NCI-H524 treated with DMSO at 0.1 percent for 48 hours (cell line): ENCODE results near the gene PLEKHG4.

ENCODE experiments used
- DNase-seq: peaks from one replicate; lab custom pipeline; 2025; lab: John Stamatoyannopoulos, UW

The PLEKHG4 gene

GRCh38 chr16:67244387-67245185 is 34.7 kb upstream of the PLEKHG4 start:
- DNase-seq = no peak

GRCh38 chr16:67245186-67245585 is 34.1 kb upstream of the PLEKHG4 start:
- DNase-seq = no peak

DNA sequence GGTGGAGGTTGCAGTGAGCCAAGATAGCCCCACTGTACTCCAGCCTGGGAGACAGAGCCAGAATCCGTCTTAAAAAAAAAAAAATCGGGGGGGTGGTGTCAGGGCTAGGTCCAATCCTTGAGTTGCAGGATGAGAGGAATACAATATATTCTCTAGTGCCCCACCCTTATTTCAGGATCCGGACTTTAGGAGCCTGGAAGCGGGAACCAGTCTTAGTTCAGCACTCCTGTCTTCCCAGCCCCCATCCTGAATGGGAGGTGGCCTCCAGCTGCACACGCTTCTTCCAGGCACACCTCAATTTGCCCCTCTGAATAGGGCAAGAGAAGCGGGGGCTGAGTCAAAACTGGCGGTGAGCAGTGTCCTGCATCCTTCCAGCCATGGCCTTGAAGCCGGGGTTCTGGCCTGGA is 33.7 kb upstream of the PLEKHG4 start:
- DNase-seq = no peak

GRCh38 chr16:67246081-67246755 is 33.1 kb upstream of the PLEKHG4 start:
- peak; percentile 54 for DNase-seq

DNA sequence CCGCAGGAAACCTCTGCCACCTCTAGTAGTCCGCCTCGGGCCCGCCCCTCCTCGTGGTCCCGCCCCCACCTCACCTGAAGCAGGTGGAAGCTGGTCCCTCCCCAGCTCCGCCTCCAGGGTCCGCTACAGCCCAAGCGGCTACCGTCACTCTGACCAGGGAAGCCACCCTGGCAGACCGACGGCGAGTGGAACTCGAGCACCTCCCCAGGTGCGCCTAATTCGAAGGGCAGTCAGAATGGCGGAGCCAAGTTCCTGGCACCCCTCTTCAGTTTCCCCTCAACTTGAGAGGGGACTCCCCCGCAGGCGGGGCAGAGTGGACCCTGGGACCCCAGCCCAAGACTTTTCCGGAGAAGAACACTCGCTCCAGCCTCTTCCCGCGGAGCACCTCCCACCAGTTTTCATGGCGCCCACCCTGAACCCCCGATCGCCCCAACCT is 32.6 kb upstream of the PLEKHG4 start:
- no peak for DNase-seq

DNA sequence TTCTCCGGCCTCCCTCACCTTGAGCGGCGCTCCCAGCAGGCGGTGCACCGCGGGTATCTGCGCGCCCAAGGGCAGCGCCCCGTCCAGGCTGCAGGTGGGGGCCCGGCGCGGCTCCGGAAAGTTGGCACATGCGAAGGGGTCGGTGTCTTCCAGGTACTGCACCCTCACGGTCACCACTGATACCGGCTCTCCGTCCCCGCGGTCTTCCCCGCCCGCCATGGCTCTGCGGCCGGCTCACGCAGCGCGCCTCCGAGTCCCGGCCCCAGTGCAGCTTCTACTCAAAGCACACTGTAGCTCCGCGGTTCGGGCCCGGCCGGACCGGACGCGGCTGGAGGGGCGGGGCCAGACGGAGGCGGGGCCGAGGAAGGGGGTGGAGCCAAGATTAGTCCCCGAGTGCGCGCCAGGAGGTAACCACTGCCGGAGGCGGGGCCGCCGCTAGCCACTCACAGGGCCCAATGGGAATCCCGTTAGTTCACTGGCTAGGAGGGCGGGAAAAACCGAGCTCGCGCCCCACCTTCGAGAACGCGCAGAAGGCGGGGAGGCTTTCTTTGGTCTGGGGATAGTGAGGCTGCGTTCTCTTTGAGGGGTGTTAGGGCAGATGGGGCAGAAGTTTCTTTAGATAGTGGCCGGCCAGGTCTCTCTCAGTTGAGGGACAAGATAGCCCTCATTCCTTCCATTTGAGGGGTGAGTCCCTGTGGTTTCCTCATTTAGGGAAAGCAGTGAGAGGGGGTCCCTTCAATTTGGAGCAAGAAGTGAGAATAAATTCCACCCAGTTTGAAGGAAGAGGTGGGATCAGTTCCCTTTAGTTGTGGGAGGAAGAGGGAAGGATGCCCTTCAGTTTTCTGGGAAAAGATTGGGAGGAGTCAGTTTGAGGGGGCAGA is 31.9 kb upstream of the PLEKHG4 start, which contains the start of gene FHOD1:
Gene FHOD1, minus strand, starts transcription at position 290 of the 881 bp plus-strand sequence. Its CDS starts 71 bp downstream, at position 219.
- peak; percentile 84 for DNase-seq

GRCh38 chr16:67248073-67248400 is 31.3 kb upstream of the PLEKHG4 start:
- DNase-seq = no peak

DNA sequence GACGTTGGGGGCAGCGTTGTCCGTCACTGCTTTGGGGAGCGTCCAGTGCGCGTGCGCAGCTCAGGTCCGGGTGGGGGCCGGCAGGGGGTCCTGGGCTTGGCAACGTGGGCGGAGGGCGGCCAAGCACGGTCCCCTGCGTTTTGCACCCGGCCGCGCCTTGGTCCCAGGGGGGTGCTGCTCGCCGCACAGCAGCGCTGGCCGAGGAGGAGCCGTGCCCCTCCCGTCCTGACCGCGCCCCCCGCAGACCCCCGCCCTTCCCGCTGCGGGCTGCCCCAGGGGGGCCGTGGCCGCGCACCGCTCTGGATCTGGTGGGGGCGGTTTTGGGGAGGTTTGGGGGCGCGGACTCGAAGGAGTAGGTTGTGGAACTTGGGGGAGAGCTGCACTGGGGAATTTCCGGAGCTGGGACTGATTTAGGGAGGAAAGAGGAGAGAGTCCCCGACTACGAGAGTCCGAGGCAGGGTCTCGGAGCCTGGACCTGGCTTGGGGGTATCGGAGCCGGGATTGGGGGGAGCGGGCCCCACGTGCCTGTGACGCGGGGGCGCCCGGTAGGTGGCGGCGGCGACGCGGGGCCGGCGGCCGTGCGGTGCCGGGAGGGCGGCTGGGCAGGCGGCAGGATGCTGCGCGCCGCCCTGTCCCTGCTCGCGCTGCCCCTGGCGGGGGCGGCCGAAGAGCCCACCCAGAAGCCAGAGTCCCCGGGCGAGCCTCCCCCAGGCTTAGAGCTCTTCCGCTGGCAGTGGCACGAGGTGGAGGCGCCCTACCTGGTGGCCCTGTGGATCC is 30.7 kb upstream of the PLEKHG4 start, which contains the start of gene SLC9A5:
Gene SLC9A5, plus strand, starts transcription at position 579 of the 777 bp plus-strand sequence. Its CDS starts 36 bp downstream, at position 615.
- DNase-seq = no peak

- DNase-seq = no peak
Measured at GRCh38 chr16:67249178-67250044, 29.9 kb upstream of the PLEKHG4 start.

DNA sequence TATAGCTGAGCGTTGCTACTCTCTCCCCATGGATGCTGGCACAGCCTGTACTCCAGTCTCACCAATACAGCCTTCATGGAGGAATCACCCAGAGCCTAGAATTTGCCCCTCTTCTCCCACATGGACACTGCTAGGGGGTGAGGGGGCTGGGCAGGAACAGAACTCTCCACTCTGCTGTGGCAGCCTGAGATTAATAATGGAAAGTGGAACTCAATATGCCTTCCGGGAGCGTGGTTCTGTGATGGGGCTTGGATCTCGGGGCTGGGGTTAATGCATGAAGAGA is 29.3 kb upstream of the PLEKHG4 start:
- no peak for DNase-seq

DNA sequence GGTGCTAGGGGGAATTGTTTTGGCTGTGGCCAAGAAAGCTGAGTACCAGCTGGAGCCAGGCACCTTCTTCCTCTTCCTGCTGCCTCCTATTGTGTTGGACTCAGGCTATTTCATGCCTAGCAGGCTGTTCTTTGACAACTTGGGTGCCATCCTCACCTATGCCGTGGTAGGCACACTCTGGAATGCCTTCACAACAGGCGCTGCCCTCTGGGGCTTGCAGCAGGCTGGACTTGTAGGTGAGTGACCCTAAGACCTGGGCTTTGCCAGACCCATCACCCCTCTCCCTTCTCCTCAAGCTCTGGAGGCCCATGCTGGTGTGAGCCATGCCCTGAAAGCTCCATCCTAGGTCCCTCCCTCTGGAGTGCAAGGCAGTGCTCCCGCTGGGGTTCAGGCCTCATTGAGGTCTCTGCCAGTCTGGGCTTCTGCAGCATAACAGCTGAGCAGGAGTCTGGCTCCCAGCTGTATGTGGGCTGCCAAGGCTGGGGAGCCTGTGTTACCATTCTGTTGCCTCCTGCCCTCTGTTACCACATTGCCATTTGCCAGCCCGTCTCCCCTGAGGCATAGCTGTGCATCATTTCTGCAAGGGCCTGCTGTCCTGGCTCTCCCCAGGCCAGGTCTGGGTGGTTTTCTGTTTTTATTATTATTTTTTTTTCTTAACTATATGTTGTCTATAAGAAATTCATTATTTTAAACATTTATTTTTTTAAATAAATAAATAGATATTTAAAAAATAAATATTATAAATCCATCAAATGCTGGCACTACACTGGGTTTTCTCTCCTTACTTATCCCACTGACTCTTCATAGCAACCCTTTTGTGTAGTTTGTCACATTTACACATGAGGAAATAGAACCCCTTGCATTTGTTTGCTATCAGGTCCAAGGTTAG is 26.5 kb upstream of the PLEKHG4 start:
- DNase-seq = no peak

DNA sequence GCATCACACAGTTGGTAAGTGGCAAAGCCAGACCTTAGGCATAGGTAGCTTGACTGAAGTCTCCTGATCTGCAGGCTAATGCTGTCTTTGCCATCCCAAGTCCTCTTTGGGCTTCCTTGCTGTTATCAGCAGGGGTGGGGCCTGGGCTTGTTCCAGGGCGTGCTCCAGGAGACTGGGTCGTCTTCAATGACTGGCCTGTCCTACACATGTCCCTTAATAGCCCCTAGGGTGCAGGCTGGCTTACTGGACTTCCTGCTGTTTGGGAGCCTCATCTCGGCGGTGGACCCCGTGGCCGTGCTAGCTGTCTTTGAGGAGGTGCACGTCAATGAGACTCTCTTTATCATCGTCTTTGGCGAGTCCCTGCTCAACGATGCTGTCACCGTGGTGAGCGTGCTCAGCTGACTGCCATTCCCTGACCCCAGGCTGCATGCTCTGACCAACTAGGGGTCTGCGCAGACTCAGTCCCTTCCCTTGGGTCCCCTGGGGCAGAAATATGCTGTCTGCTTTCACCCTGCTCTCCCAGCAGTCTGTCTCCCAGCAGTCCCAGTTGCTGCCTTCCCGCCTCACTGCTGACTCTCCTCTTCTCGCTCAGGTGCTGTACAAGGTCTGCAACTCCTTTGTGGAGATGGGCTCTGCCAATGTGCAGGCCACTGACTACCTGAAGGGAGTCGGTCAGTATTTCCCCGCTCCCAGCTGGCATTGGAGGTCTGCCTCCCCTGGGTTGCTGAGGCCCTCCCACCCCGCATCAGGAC is 24.4 kb upstream of the PLEKHG4 start:
- no peak for DNase-seq

DNA sequence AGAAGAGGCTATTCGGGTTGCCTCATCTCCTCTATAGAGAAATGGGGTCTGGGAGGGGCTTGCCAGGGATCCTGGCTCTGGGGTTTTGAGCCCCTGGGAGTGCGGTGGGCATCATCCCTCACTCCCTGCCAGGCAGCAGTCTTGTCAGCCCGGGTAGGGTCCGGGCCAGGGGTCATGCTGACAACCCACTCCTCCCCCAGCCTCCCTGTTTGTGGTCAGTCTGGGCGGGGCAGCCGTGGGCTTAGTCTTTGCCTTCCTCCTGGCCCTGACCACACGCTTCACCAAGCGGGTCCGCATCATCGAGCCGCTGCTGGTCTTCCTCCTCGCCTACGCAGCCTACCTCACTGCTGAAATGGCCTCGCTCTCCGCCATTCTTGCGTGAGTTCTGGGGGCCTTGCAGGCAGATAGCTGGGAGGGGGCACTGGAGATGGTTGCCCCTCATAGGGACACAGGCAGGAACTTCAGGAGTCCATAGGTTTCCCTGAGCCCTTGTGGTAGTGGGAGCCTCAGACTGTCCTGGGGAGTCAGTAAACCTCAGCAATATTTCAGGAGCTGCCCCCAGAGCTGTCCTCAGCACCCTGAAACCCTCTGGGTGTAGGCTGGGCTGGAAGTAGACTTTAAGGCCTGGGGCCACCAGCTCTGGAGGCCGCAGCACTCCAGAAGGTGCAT is 23.6 kb upstream of the PLEKHG4 start:
- no peak for DNase-seq

DNA sequence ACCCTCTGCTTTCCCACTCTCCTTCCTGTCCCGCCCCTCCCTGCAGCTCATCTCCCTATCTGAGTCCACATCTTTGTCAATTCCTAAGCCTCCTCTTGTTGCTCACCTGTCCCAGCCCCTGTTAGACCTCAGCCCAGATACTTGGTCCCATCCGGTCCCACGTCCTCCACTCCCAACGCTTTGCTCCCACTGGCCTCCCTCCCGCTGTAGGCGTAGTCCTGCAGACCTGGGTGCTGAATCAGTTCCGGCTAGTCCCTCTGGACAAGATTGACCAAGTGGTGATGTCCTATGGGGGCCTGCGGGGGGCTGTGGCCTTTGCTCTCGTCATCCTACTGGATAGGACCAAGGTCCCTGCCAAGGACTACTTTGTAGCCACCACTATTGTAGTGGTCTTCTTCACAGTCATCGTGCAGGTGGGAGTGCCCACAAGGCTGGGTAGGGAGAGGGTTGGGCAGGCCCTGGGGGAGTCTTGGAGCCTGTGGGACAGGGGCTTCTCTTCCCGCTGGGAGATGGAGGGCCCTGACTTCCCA is 22.6 kb upstream of the PLEKHG4 start:
- DNase-seq = no peak

GRCh38 chr16:67257486-67258160 is 21.7 kb upstream of the PLEKHG4 start:
- DNase-seq = no peak

DNA sequence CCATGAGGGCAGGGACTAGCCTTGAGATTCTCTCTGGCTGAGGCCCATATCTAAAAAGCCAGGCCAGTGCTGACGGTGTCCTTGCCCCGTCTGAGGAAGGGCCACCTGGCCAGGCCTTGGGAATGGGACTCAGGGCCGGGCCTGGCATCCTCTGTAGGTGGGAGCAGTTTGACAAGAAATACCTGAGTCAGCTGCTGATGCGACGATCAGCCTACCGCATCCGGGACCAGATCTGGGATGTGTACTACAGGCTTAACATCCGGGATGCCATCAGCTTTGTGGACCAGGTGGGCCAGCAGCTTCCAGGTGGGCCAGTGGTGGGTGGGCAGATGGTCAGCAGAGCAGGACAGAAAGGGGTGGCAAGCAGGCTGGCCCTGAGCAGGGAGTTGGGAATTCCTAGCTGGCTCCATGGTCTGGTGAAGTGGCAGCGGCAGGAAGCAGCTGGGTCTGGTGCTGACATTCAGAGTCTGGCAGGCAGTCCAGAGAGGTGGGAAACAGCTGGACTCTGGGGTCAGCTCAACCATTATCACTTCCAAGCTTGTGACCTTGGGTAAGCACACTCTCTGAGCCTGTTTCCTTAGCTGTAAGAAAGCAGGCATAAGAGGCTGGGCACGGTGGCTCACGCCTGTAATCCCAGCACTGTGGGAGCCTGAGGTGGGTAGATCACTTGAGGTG is 21.0 kb upstream of the PLEKHG4 start:
- no peak for DNase-seq

DNA sequence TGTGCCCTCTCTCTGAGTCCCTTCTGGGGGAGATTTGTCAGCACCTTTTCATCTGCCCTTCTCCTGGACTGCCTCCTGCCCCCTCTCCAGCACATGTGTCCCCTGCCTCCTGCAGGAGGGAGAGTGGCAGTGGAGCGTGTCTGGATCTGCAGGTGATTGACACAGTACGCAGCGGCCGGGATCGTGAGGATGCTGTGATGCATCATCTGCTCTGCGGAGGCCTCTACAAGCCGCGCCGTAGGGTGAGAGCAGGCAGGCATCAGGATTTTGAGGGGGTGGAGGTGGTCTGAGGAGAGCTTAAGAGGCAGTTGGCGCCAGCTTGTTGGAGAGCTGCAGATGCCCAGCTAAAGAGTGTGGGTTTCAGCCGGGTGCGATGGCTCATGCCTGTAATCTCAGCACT is 19.6 kb upstream of the PLEKHG4 start:
- peak; percentile 80 for DNase-seq
